NCI-H187 (cell line): Measurements from ENCODE around the gene ZBTB5.
"Not testable (repeated sequence)": the region's sequence is repeated elsewhere in the genome, so short reads cannot be mapped to it uniquely, and the experiment has no call there.

ENCODE experiments used
- DNase-seq, 2 experiments: peaks; one replicate each; lab custom pipeline; 2025; lab: John Stamatoyannopoulos, UW

The ZBTB5 gene

DNA sequence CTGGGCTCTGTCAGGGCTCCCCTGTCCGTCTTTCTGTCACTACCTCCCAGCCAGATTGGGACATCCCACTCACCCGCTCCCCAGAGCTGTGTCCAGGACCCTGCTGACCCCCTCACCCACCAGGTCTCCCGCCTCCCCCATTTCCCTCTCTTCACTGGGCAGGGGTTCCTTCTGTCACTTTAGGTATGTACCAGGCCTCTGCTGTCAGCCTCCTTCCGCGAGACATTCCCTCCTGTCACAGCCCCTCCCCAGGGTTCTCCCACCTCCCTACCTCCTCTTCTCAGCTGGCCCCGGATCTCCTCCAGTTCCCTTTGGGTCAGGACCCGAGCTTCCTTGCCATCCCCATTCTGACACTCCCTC lies 21.0 kb upstream of the ZBTB5 start:
- DNase-seq: no peak

DNA sequence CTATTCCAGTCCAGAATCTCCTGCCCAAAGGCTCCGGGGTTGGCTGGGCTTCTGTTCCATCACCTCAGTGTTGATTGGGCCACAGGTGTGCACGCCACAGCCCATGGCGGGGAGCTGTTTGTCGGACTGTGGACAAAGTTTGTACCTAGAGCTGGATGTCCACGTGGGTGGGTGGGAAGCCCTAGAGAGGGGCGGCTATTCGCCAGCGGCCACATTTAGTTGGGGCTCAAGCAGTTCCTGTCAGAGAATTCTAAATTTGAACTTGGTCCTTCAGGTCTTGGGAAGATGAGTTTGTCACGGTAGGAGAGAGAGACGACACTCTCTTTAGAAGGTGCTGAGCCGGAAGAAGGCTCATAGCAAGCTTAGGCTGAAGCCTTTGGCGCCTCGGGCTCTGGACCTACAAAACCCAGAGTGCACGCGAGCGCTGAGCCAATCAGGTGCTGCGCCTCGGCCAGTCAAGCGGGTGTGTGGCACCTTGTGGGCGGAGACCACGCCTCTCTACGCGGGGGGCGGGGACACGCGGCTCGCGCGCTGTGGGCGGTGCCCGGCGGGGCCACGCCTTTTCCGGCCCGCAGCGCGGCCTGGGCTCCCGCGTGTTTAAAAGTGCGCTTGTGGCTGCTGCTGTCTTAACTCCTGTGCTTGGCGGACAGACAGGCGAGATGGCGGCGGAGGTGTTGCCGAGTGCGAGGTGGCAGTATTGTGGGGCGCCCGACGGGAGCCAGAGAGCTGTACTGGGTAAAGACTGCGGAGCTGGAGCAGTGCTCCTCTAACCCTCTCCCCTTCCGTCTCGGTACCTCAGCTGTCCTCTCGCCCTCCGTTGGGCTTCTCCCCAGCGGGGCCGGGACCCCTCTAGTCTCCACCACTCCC lies 20.4 kb upstream of the ZBTB5 start, which contains the start of gene POLR1E:
Gene POLR1E (plus strand): TSS at position 560 of the 867 bp plus-strand sequence. CDS start 100 bp downstream, at position 660.
- peak; percentile 43 to 79 for DNase-seq

DNA sequence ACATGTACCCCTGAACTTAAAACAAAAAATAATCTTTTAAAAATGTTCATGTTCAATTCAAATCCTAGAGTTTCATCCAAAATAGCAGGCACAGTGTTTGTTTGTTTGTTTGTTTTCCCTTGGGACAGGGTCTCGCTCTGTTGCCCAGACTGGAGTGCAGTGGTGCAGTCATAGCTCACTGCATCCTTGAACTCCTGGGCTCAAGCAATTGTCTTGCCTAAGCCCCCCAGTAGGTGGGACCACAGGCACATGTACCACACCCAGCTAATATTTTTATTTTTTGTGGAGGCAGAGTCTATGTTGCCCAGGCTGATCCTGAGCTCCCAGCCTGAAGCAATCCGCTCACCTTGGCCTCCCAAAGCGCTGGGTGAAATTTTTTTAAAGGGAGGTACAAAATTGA lies 15.5 kb upstream of the ZBTB5 start:
- DNase-seq: no peak

DNA sequence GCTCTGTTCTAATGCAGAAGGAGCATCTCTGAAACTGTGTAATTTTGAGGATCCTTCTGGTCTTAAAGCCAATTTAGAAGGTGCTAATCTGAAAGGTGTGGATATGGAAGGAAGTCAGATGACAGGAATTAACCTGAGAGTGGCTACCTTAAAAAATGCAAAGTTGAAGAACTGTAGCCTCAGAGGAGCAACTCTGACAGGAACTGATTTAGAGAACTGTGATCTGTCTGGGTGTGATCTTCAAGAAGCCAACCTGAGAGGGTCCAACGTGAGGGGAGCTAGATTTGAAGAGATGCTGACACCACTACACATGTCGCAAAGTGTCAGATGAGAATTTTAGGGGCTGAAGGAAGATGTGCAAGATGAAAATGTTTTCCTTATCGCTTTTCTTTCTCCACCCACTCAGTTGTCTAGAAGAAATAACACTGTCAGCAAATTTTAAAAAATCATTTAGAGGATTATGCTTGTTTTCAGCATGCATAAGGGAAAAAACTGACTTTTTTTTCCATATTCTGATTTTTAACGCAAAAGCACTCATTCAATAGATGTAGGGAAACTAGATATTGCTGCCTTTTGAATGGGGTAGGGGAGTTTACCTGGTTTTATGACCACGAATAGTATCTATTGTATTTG lies 12.9 kb upstream of the ZBTB5 start:
- DNase-seq: not testable (repeated sequence)

DNA sequence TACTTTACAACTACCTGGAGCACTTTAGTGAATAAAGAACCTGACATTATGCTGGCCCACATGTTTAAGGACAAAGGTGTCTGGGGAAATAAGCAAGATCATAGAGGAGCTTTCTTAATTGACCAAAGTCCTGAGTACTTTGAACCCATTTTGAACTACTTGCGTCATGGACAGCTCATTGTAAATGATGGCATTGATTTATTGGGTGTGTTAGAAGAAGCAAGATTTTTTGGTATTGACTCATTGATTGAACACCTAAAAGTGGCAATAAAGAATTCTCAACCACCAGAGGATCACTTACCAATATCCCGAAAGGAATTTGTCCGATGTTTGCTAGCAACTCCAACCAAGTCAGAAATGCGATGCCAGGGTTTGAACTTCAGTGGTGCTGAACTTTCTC lies 12.2 kb upstream of the ZBTB5 start:
- not testable (repeated sequence) for DNase-seq

DNA sequence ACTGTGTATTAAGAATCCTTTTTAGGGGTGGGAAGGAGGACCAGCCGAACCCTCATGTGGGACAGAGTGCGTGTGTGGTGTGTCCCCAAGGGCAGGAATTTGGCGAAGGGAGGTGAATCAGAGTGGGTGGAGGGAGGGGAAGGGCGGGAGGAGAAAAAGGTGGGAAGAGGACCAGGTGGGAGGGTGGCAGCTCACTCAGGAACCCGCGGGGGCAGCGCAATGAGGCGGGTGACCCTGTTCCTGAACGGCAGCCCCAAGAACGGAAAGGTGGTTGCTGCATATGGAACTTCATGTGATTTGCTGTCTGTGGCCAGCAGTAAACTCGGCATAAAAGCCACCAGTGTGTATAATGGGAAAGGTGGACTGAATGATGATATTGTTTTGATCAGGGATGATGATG lies 11.7 kb upstream of the ZBTB5 start:
- no peak for DNase-seq

DNA sequence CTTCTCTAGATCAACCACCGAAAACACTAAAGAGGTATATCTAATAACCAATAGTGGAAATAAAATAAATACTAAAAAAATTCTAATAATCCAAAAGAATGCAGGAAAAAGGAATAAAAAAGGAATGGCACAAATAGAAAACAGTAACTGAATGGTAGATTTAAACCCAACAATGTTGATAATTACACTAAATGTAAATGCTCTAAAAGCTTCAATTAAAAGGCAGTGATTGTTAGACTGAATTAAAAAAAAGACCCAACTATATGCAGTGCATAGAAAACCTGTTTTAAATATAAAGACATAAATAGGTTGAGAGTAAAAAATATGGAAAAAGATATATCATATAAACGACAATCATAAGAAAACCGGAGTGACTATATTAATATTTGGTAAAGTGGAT lies 9.2 kb upstream of the ZBTB5 start:
- no peak for DNase-seq

DNA sequence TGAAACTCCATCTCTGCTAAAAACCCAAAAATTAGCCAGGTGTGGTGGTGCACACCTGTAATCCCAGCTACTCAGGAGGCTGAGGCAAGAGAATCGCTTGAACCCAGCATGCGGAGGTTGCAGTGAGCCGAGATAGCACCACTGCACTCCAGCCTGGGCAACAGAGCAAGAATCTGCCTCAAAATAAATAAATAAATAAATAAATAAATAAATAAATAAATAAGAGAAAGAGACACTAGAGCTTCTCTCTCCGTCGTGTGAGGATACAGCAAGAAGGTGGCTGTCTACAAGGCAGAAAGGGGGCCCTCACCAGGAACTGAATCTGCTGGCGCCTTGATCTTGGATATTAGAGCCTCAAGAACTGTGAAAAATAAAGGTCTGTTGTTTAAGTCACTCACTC lies 8.7 kb upstream of the ZBTB5 start:
- not testable (repeated sequence) for DNase-seq

DNA sequence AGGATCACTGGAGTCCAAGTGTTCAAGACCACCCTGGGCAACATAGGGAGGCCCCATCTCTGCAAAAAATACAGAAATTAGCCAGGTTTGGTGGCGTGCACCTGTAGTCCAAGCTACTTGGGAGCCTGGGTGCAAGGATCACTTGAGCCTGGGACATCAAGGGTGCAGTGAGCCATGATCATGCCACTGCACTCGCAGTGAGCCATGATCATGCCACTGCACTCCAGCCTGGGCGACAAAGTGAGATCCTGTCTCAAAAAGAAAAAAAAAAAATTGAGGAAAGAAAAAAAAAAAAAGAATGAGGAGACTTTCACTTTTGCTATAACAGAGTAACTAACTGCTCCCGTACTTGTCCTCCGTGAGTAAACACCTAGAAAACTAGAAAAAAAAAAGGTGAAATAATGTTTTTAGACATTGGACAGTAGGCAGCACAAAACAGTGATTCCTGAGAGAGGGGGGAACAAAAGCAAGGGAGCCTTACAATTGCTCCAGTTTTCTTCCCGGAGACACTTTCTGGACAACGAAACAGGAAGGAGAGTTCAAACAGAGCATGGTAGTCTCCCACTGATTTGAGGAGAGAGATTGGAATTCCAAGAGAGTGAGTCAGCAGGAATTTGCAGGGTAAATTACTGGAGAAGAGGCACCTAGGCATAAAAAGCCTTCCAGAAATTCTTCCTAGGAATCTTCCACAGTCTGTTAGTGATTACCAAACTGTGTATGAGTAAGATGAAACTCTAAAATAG lies 6.9 kb upstream of the ZBTB5 start:
- no peak for DNase-seq

DNA sequence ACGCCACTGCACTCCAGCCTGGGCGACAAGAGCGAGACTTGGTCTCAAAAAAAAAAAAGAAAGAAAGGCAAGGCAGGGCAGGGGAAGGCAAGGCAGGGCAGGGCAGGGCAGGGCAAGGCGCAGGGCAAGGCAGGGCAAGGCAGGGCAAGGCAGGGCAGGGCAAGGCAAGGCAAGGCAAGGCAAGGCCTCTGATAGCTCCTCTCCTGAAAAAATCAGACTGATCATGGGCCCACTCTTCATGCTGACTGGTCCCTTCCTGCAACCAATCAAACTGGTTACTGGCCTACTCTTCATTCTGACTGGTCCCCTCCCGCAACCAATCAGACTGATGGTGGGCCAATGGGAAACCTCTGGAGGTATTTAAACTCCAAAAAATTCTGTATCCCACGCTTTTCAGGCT lies 3.4 kb upstream of the ZBTB5 start:
- no peak for DNase-seq

DNA sequence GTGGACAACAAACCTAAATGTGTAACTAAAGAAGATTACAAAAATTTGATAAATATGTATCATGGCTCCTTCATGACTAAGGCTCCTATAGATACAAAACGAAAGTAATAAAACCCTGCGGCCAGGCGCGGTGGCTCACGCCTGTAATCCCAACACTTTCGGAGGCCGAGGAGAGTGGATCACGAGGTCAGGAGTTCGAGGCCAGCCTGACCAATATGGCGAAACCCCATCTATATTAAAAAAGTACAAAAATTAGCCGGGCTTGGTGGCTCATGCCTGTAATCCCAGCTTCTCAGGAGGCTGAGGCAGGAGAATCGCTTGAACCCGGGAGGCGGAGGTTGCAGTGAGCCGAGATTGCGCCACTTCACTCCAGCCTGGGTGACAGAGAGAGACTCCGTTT lies 2.3 kb upstream of the ZBTB5 start:
- DNase-seq: not testable (repeated sequence)

DNA sequence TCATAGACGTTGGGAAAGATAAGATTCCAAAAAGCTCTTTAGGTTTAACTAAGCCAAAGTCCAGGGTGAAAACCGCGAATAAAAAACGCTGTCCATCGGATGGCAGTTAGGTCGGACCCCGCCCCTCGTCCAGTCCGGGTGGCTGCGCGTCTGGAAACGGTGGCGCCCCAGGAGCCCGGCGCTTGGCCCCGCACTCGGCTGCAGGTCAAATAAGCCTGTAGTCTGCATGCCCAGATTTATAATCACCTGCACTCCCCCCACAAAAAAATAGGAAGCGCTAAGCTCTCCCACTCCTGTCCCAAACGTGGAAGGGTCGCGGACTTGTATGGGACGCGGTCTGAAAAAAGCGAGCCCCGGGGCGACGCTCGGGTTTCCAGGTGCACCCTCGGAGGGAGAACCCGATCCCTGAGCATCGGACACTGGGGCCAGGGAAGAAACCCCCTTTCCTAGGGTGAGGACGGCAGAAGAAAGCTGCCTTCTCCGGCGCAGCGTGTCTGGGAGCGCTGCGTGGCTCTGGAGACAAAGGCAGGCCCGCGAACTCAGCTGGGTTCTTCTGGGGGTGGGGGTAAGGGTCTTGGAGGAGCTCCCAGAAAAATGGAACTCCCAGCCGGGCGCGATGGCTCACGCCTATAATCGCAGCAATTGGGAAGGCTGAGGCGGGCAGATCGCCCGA lies 923 bp upstream of the ZBTB5 start:
- peak in 1 of 2 experiments; percentile 66 for DNase-seq

DNA sequence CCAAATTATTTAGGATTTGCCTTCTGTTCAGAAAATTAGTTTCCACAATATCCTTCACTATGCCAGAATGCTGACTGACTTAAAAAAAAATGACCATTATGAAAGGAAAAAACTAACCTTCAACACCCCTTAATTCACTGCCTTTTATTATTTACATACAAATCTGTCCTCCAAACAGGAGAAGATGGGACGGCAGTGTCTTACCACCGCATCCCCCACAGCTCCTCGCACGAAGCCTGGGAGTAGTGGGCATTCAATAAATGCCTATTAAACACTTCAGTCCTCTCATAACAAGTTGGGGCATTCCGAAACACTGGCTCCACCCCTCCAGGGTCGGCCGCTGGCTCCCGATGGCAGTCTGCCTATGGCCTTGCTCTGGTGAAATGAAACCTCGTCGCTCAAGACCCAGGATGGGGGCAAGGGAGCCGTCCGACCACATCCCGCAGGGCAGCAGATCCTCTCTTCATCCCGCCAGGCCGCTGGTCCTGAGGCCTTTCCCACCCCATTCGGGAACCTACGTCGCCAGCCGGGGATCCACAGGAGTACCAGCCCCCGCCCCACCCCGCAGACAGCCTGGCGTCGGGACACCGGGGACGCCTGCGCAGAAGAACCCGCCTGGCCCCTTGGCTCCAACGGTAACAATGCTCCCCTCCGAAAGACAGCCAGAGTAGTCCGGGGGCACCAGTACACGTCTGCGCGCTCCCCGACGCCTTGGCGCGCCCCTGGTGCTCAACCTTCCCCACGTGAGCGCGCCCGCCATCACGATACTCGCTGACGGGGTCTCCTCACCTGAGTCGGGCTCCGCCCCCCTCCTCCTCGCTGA lies 613 bp downstream of the ZBTB5 start:
- peak in 1 of 2 experiments; percentile 31 for DNase-seq

DNA sequence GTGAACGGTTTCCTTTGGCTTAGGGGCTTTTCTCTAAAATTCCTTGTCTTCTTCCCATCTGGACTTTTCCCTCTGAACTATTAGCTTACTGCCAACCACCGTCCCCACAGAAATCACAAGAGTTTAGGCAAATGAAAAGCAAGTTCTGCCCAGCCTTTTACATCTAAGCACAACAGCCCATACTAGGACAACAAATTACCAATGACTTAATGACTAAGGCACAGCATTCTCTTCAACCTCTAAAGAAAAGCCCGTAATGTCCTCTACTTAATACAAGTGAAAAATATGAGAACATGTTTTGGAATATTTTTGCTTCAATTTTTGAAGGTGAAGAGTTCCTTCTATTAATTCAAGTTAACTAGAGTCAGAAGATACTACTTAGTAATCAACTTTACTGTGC lies 1.2 kb downstream of the ZBTB5 start:
- no peak for DNase-seq

DNA sequence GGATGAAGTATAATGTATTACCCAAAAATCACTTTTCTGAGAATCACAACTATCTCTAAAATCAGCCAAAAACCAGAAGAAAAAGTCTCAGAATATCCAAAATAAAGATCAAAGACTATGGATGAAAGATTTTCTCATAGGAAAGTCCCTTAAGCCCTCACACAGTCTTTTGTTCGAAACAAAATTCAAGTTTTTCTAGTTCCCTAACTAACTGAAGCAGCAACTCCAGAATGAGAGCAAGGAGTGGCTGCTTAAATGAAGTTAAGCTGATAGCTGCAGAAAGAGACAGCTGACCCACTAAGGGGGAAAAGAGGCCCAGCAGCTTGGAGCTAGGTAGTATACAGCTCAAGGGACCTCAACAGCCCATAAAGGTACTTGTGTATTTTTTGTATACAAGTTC lies 8.4 kb downstream of the ZBTB5 start:
- no peak for DNase-seq

DNA sequence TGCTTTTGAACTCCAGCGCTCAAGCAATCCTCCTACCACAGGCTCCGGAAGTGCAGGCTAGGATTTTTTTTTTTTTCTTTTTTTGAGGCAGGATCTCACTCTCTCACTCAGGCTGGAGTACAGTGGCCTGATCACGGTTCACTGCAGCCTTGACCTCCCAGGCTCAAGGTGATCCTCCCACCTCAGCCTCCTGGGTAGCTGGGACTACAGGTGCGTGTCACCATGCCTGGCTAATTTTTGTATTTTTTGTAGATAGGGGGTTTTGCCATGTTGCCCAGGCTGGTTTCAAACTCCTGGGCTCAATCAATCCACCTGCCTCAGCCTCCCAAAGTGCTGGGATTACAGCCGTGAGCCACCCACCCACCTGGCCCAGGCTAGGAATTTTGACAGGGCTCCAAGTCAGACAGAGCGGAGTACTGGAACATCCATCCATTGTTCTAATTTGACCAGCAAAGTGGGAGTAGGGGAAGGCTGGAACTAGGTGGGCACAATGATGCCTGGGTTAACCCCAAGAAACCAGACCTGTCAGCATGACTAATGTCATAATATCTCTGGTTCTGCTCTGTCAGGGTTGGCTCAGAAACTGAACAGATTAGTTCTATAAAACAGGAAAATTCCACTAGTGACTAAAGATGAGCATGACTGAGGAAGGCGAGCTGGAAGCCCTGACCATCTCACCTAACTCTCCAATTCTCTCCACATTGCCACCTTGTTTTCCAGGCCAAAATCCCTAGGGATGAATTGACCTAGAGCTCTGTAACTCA lies 9.2 kb downstream of the ZBTB5 start:
- no peak for DNase-seq

DNA sequence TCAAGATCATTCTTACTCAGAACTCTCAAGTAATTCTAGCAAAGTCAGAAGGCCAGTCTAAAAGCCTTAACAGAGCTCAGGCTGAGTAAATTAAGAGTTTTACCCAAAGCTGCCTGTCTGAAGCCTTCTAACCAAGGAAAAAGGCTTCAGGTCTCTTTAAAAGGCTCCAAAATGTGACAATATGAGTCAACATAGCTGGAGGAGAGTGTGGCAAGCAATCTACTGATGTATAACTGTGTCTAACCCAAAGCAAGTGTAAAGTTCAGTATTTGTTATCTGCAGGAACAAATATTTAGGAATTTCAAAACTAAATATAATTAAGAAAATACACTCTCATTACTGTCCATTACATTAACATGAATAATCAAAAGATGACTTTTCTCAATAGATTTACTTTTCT lies 11.0 kb downstream of the ZBTB5 start:
- DNase-seq: no peak

DNA sequence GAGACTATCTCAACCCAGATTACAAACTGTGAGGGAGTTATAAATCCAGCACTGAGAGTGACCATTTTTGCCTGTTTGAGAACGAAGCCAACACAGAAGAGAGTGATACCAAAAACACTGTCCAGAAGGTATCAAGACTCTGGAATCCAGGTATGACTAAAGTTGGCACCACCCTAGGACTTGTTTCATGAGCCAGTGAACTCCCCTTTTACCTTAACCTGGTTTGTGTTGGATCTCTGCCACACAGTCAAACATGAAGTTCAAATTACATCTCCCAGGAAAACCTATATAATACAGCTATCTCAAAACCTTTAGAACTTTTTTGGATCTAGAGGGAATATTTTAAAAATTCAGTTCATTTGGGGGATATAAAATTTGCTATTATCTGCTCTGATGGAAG lies 11.4 kb downstream of the ZBTB5 start:
- no peak for DNase-seq

DNA sequence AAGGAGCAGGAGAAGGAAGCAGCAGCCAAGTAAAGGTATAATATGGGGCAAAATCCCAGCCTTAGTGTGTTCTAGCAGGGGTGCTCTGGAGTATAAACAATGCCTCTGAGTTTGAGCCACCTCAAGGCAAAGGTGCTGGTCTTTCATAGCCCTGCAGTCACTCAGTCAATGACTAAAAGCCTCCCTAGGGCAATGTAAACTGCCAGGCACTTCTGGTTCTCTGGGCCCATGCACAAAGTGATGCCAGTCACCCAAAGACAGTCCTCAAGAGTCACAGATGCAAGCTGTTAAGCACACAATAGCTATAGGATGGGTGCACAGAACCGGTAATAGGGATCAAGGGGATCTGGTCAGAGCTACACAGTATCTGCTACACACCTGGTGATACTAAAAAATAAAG lies 12.6 kb downstream of the ZBTB5 start:
- no peak for DNase-seq

DNA sequence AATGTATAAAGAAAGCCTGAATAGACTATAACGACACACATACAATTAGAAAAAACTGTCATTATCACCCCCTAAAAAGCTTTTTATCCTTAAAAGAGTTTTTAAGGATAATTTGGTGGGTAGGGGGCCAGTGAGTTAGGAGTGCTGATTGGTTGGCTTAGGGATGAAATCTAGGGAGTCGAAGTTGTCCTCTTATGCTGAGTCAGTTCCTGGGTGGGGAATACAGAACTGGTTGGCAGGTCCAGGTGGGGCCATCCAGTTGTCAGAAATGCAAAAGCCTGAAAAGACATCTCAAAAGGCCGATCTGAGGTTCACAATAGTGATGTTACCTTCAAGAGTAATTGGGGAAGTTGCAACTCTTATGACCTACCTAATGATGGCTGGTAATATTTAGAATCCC lies 13.6 kb downstream of the ZBTB5 start:
- no peak for DNase-seq
